HG03575 (cell line): ENCODE measurements around the gene CHRM4.
"Not testable (repeated sequence)": the region's sequence is repeated elsewhere in the genome, so short reads cannot be mapped to it uniquely, and the experiment has no call there.

Source experiments
- ATAC-seq: cut with Tn5 transposase; IDR thresholded peaks from one replicate; pipeline ENCODE4 v1.9.1; 2021; ENCODE audit not compliant: unreplicated experiment, insufficient number of reproducible peaks, low FRiP score; ENCODE audit errors: extremely low read depth

The CHRM4 gene

GRCh38 chr11:46372501-46372900 lies 19.1 kb downstream of the CHRM4 start:
- ATAC-seq, result not testable (repeated sequence)

GRCh38 chr11:46372086-46372485 lies 19.5 kb downstream of the CHRM4 start:
- ATAC-seq, result no peak

DNA sequence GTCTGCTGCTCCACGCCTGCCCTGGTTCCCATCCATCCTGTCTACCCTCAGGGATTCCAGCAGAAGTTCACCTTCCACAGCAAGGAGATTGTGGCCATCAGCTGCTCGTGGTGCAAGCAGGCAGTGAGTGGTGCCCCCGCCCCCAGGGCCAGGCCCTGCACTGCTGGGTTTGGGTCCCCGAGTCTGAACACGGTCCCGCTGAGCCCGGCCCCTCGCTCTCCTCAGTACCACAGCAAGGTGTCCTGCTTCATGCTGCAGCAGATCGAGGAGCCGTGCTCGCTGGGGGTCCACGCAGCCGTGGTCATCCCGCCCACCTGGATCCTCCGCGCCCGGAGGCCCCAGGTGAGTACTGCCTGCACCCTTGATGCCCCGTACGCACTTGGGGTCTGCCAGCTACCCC lies 20.3 kb downstream of the CHRM4 start:
- not testable (repeated sequence) for ATAC-seq

DNA sequence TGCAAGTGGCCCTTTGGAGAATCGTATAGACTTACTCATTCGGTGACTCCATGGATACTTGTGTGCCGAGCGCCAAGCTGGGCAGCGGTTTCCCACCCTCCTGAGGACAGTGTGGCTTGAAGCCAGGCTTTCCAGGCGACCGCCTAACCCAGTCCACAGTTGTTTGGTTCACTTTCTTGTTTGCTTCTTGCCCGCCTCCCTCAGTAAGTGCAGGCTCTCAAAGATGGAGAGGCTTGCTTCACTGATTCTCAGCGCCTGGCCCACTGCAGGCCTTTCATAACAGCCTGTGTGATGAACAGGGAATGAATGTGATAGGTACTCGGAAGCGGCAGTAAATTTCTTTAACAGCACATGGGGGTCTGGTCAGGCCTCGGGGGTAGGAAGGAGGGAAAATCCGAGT lies 21.3 kb downstream of the CHRM4 start:
- no peak for ATAC-seq

GRCh38 chr11:46369458-46370152 lies 22.0 kb downstream of the CHRM4 start:
- no peak for ATAC-seq

DNA sequence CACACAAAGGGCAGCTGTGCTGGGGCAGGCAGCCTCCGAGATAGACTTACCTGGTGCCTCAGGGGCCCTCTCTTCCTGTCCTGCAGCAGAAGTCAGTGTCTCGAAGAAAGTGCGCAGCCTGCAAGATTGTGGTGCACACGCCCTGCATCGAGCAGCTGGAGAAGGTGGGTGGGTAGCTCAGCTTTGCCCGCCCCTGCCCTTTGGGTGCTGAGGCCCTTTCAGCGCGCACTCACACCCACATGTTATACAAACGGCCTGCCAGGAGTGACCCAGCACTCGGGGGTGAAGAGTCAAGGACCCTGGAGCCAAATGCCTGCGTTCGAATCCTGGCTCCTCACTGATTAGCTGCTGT lies 23.7 kb downstream of the CHRM4 start:
- ATAC-seq, result no peak

DNA sequence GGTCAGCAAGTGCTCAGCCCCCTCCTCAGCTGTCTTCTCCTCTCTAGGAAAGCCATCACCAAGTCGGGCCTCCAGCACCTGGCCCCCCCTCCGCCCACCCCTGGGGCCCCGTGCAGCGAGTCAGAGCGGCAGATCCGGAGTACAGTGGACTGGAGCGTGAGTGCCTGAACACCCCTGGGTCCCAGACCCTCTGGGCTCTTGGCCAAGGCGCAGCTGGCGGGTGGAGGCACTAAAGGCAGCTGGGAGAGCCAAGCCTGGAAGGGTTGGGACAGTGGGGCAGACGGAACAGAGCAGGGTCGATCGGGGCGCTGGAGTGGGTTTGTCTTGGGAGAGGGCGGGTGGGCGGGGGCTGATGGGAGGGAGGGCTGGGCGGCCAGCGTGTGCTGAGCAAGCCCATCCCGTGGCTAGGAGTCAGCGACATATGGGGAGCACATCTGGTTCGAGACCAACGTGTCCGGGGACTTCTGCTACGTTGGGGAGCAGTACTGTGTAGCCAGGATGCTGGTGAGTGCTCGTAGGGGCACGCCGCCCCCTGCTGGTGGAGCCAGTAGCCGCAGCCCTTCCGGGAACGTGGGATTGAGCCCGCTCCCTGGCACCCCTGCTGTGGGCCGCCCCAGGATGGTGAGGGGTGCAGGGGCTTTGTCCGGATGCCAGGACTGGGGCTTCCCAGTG lies 24.2 kb downstream of the CHRM4 start:
- no peak for ATAC-seq

- ATAC-seq, result no peak
These were observed 24.9 kb downstream of the CHRM4 start for GRCh38 chr11:46366661-46367161.

DNA sequence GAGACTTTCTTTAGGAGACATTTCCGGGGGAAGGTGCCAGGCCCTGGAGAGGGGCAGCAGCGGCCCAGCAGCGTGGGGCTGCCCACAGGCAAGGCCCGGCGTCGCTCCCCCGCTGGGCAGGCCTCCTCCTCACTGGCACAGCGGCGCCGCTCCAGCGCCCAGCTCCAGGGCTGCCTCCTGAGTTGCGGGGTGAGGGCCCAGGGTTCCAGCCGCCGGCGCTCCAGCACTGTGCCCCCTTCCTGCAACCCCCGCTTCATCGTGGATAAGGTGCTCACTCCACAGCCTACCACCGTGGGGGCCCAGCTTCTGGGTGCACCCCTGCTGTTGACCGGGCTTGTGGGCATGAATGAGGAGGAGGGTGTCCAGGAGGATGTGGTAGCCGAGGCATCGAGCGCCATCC lies 25.3 kb downstream of the CHRM4 start:
- no peak for ATAC-seq

DNA sequence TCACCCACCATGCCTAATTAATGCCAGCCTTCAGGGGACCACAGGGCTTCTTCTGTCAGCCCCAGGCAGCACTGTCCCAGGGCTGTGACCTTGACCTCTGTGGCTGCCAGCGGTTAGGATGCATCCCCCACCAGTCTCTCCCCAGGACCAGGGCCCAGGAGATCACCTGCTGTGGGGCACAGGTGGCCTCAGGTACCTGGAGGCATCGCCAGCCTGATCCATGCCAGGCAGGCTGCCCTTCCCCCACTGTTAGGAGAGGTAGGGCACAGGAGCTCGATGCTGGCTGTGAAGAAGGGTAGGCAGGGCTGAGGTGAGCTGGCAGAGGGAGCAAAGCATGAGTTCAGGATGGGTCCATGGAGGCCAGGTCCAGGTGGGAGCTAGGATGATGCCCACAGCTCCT lies 26.8 kb downstream of the CHRM4 start:
- ATAC-seq, result no peak

- ATAC-seq, result no peak
These were observed 27.5 kb downstream of the CHRM4 start for GRCh38 chr11:46364056-46364455.

DNA sequence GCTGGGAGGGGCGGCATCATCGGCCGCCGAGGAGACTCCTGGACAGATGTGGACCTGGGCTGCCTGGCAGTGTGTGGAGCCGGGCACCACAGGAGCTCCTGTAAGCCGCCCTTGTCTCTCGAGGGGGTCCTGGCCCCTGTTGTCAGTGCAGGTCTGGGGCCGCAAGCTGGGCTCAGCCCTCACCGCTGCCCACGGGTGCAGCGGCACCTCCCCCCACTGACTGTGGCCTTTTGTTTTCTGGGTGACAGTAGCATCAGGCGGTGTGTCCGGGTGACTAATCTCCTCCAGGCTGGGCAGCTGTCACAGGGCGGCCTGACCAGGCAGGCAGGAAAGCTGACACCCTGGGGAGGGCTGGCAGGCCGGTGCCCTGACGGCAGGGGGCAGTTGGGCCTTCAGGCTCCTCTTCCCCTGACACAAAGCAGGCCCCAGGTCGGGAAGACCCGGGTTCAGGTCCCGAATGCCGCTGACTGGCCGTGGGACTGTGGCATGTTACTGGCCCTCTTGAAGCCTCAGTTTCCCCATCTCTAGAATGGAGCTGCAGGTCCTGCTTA lies 28.0 kb downstream of the CHRM4 start:
- no peak for ATAC-seq

DNA sequence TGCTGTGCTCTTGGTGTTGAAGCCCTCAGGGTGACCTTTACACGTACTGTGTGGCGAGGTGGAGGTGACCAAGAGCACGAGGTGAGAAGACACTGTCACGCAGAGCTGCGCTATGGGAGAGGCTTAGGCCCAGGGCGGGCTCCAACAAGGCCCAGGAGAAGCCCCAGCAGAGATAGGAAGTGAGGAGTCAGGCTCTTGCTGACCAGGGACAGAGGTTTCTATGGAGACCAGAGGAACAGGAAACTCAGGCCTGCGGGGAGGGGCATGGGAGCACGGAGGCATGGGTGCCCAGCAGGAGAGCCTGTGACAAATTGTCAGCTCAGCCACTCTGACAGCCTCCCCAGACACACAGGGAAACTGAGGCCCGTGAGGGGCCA lies 28.6 kb downstream of the CHRM4 start:
- ATAC-seq, result no peak

DNA sequence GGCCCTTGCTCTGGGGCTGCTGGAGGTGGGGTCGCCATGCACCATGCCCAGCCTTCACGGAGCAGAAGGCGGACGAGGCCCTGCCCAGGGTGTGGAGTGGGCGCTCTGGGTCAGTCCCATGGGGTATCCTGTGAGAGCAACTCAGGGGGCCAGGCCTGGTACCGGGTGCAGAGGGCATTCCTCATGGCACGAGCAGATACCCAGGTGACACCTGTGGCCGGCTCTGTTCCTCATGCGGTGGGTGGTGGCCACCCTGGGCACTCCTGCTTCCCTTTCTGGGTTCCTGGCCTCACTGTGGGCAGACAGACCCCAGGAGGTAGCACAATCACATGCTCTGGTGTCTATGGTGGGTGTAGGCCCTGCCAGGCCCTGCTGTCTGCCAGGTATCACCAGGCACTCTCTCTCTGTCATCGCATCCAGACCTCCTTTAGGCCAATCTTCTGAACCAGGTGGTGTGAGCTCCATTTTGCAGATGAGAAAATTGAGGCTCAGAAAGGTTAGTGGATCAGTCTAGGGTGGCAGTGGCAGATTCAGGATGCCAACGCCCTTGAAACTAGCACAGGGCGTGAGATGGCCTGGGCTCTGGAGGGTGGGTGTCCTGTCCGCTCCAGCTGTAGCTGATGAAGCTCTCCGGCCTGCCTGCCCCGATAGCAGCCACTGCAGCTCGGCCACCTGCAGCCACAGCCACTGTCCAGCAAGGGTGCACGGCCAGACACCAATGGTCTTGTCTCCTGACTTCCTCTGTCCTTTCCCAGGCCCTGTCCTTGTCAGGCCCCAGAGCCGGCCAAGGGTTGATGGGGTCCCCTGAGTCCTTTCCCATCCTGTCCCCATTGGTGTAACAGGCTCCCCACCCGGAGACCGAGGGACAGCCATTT lies 29.2 kb downstream of the CHRM4 start:
- ATAC-seq, result no peak

DNA sequence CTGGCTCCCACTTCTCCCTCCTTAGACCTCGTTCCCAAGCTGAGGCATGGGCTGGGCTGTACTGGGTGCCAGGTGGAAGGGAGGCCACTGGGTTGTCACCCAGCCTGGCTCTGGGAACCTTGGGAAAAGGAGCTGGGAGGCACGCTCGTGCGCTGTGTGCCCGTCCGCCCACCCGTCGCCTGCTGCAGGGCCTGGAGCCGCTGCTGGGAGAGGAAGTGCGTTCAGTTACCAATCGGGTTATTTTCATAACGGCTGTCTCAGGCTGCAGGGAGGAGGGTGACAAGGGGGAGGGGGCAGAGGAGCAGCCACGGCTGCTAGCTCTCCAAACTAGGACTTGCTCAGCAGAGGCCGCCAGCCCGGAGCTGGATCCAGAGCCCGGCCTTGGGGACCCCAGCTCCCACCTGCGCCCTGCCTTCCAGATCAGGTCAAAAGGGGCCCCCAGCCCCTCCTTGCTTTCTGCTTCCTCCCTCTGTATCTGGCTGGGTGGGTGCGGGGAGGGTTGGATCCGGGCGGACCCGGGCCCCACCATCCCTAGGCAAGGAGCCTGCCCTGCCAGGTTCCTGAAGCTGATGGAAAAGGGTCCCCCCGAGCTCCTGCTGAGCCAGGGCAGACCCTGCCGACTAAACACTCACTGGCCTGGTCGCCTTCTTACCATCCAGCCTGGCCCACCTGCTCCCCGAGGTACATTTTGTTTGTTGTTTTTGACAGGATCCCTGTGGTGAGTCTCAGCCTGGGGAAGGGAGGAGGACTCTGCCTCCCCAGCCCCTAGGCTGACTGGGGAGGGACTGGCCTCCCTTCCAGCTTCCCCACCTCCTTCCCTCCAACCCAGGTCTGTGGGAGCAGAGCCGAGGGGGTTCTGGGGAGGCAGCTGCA lies 30.1 kb downstream of the CHRM4 start:
- no peak for ATAC-seq

GRCh38 chr11:46360878-46361277 lies 30.7 kb downstream of the CHRM4 start:
- ATAC-seq, result no peak

- ATAC-seq, result no peak
These were observed 31.6 kb downstream of the CHRM4 start for GRCh38 chr11:46359953-46360352.

DNA sequence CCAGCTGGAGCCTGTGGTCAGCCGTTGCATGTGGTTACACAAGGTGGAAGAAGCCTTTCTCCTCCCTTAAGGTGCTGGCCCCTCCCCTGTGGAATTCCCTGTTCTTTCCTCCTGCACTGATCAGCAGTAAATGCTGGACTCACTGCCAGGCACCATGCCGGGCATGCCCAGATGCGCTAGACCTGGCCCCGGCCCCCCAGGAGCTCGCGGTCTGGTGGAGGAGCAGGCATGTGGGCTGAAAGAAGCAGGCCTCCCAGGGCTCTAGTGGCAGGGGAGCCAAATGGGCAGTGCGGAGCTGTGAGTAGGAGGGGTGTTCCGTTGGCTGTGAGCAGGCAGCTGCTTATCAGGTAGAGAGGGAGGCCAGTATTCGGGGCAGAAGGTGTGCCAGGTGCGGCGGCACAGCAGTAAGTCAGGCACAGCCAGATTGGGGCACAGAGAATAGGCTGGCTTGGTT lies 34.1 kb downstream of the CHRM4 start:
- ATAC-seq, result no peak
